H1 (cell line): ENCODE results near the gene SLC22A31. TPM values are rescaled to one million over a fixed set of nuclear protein-coding genes. Genes with fewer than 3 reads are reported as not detected.

ENCODE experiments used
- CTCF ChIA-PET: fragments of 300-600 bp; sonication (Branson Sonifier 250); formaldehyde crosslinking; loops from one replicate; lab custom pipeline; 2021; ENCODE audit not compliant: partially characterized antibody; lab: Charles Lee
- POLR2A ChIA-PET: fragments of 300-600 bp; sonication (Branson Sonifier 250); formaldehyde crosslinking; loops from one replicate; lab custom pipeline; 2021; ENCODE audit warnings: inconsistent platforms; ENCODE audit not compliant: partially characterized antibody; lab: Charles Lee
- DNase-seq, 2 experiments: peaks; one replicate each; pipeline versions ENCODE4 v3.0.0 to v3.0.0-alpha.2; 2010 to 2022; ENCODE audit warnings: low spot score in 2 of 2, low read depth in 1 of 2, mixed read lengths in 1 of 2
- FAIRE-seq: peaks from 2 replicates; lab custom pipeline; 2011; peaks lifted over from hg19 to GRCh38; lab: Jason Lieb, UNC
- H2AFZ ChIP-seq: 2 replicates; pipeline ENCODE4 v1.8.1; 2012; ENCODE audit warnings: low read length, inconsistent platforms
- H2AK5ac ChIP-seq: 2 replicates; pipeline ENCODE4 v1.6.1; 2013; ENCODE audit warnings: low read depth, low read length
- H2BK120ac ChIP-seq: replicated peaks from 2 replicates; pipeline ENCODE3; 2013; ENCODE audit warnings: low read depth, low read length, inconsistent platforms
- H2BK12ac ChIP-seq: 2 replicates; pipeline ENCODE4 v1.6.1; 2013; ENCODE audit warnings: low read depth, low read length
- H2BK15ac ChIP-seq: 2 replicates; pipeline ENCODE4 v1.6.1; 2013; ENCODE audit warnings: low read length
- H2BK20ac ChIP-seq: 2 replicates; pipeline ENCODE4 v1.6.1; 2013; ENCODE audit warnings: low read length
- H2BK5ac ChIP-seq: 2 replicates; pipeline ENCODE4 v1.6.1; 2013; ENCODE audit warnings: low read depth, low read length
- H3K14ac ChIP-seq: 2 replicates; pipeline ENCODE4 v1.6.1; 2013; ENCODE audit warnings: inconsistent platforms; ENCODE audit not compliant: insufficient read length
- H3K18ac ChIP-seq: 2 replicates; pipeline ENCODE4 v1.6.1; 2013; ENCODE audit warnings: low read length; ENCODE audit errors: extremely low read depth
- H3K23ac ChIP-seq: 2 replicates; pipeline ENCODE4 v1.6.1; 2013; ENCODE audit warnings: inconsistent platforms; ENCODE audit not compliant: insufficient read length
- H3K23me2 ChIP-seq: 2 replicates; pipeline ENCODE4 v1.6.1; 2013; ENCODE audit warnings: low read depth, low read length
- H3K27ac ChIP-seq: 2 replicates; pipeline ENCODE4 v1.6.1; 2011; ENCODE audit warnings: low read depth, low read length, inconsistent platforms
- H3K27me3 ChIP-seq, 4 experiments: replicated peaks in 1 of 4; 1 replicate in 1 of 4; 2 replicates in 3 of 4; pipeline versions ENCODE4 v1.6.1 to v1.8.1; 2011 to 2013; ENCODE audit warnings: low read length in 3 of 4, mild to moderate bottlenecking in 3 of 4, inconsistent platforms in 2 of 4, mixed read lengths in 2 of 4, moderate library complexity in 1 of 4; ENCODE audit not compliant: control insufficient read depth in 3 of 4, insufficient read depth in 3 of 4; ENCODE audit errors: extremely low read depth in 1 of 4
- H3K36me3 ChIP-seq, 4 experiments: 2 replicates each; pipeline versions ENCODE4 v1.6.1 to v1.8.1; 2011 to 2013; ENCODE audit warnings: mild to moderate bottlenecking in 4 of 4, low read length in 3 of 4, moderate library complexity in 2 of 4, control low read depth in 1 of 4, inconsistent platforms in 1 of 4; ENCODE audit not compliant: insufficient read depth in 4 of 4, control insufficient read depth in 2 of 4
- H3K4ac ChIP-seq: replicated peaks from 2 replicates; pipeline ENCODE3; 2013; ENCODE audit warnings: low read length, low read depth, mixed read lengths, inconsistent platforms; ENCODE audit not compliant: insufficient read length
- H3K4me1 ChIP-seq, 4 experiments: replicated peaks in 1 of 4; 1 replicate in 1 of 4; 2 replicates in 3 of 4; pipeline versions ENCODE4 v1.6.1 to v1.8.1; 2011 to 2013; ENCODE audit warnings: low read length in 3 of 4, inconsistent platforms in 2 of 4, mixed read lengths in 1 of 4; ENCODE audit not compliant: insufficient read depth in 4 of 4, control insufficient read depth in 3 of 4
- H3K4me2 ChIP-seq, 2 experiments: 2 replicates each; pipeline versions ENCODE4 v1.6.1 to v1.8.1; 2011 to 2013; ENCODE audit warnings: low read depth in 2 of 2, low read length in 2 of 2, control low read depth in 1 of 2, inconsistent platforms in 1 of 2, mild to moderate bottlenecking in 1 of 2; ENCODE audit not compliant: insufficient read depth in 1 of 2
- H3K4me3 ChIP-seq, 4 experiments: fragments of 200-600, 300-600 bp in 1 of 4; sonication (generic), shearing (Covaris generic), sonication (Bioruptor Twin) in 1 of 4; 2 replicates each; pipeline versions ENCODE4 v1.5.1 to v1.8.1; 2011 to 2016; ENCODE audit warnings: low read length in 4 of 4, low read depth in 3 of 4, control low read depth in 2 of 4, inconsistent platforms in 2 of 4, mild to moderate bottlenecking in 2 of 4, mixed read lengths in 1 of 4, moderate library complexity in 1 of 4; ENCODE audit not compliant: insufficient read depth in 2 of 4; ENCODE audit errors: extremely low read depth in 1 of 4
- H3K56ac ChIP-seq: replicated peaks from 2 replicates; pipeline ENCODE3; 2013; ENCODE audit warnings: low read depth, mild to moderate bottlenecking, mixed read lengths, low read length, inconsistent platforms; ENCODE audit not compliant: insufficient read length
- H3K79me1 ChIP-seq: 2 replicates; pipeline ENCODE4 v1.6.1; 2013; ENCODE audit warnings: low read depth, low read length, control low read depth
- H3K79me2 ChIP-seq, 2 experiments: 2 replicates each; pipeline versions ENCODE4 v1.6.1 to v1.8.1; 2012 to 2013; ENCODE audit warnings: low read length in 2 of 2, mild to moderate bottlenecking in 2 of 2, inconsistent platforms in 1 of 2; ENCODE audit not compliant: insufficient read depth in 2 of 2, control insufficient read depth in 1 of 2
- H3K9ac ChIP-seq, 4 experiments: replicated peaks in 1 of 4; 1 replicate in 1 of 4; 2 replicates in 3 of 4; pipeline versions ENCODE4 v1.6.1 to v1.8.1; 2011 to 2013; ENCODE audit warnings: low read depth in 3 of 4, low read length in 3 of 4, control low read depth in 2 of 4, mild to moderate bottlenecking in 2 of 4, moderate library complexity in 2 of 4, inconsistent platforms in 1 of 4; ENCODE audit errors: extremely low read depth in 1 of 4
- H3K9me3 ChIP-seq, 2 experiments: 2 replicates each; pipeline versions ENCODE4 v1.6.1 to v1.8.1; 2012 to 2013; ENCODE audit warnings: mild to moderate bottlenecking in 2 of 2, moderate library complexity in 2 of 2, control low read depth in 1 of 2, inconsistent platforms in 1 of 2, low read depth in 1 of 2, low read length in 1 of 2, mixed read lengths in 1 of 2; ENCODE audit not compliant: insufficient read depth in 2 of 2
- H4K20me1 ChIP-seq, 2 experiments: replicated peaks in 1 of 2; 2 replicates each; pipeline versions ENCODE3 to v1.8.1; 2011 to 2013; ENCODE audit warnings: inconsistent platforms in 2 of 2, low read length in 2 of 2, mild to moderate bottlenecking in 1 of 2; ENCODE audit not compliant: insufficient read depth in 2 of 2, control insufficient read depth in 1 of 2
- H4K5ac ChIP-seq: 2 replicates; pipeline ENCODE4 v1.6.1; 2013; ENCODE audit warnings: low read length, low read depth, mixed read lengths, inconsistent platforms; ENCODE audit not compliant: insufficient read length
- H4K8ac ChIP-seq: 2 replicates; pipeline ENCODE4 v1.8.0; 2013; ENCODE audit warnings: mild to moderate bottlenecking, moderate library complexity, low read length, inconsistent platforms; ENCODE audit not compliant: insufficient read depth; ENCODE audit errors: extremely low read depth
- H4K91ac ChIP-seq: replicated peaks from 2 replicates; pipeline ENCODE3; 2013; ENCODE audit warnings: low read length, mixed read lengths, inconsistent platforms; ENCODE audit not compliant: insufficient read length
- EZH2 ChIP-seq: fragments of 200-600 bp; sonication (generic); IDR thresholded peaks from 2 replicates; pipeline ENCODE4 v1.7.1; 2012; ENCODE audit warnings: low read depth, mild to moderate bottlenecking, moderate library complexity, low read length, inconsistent platforms; ENCODE audit not compliant: severe bottlenecking
- GTF2F1 ChIP-seq: IDR thresholded peaks from 2 replicates; pipeline ENCODE4 v1.6.1; 2012; ENCODE audit warnings: low read depth, low read length, improper control_type of control experiment, borderline replicate concordance
- HDAC2 ChIP-seq, 2 experiments: fragments of 300-600 bp in 1 of 2; sonication (generic) in 1 of 2; IDR thresholded peaks; 2 replicates each; pipeline ENCODE4 v1.6.1; 2011 to 2012; ENCODE audit warnings: low read depth in 2 of 2, low read length in 2 of 2, mild to moderate bottlenecking in 2 of 2, moderate library complexity in 2 of 2, borderline replicate concordance in 1 of 2, inconsistent platforms in 1 of 2
- JUN ChIP-seq: IDR thresholded peaks from 2 replicates; pipeline ENCODE4 v1.6.1; 2011; ENCODE audit warnings: low read depth, mild to moderate bottlenecking, improper control_type of control experiment, low read length
- KDM4A ChIP-seq: IDR thresholded peaks from one replicate; pipeline ENCODE4 v1.7.1; 2012; ENCODE audit warnings: low read depth, mild to moderate bottlenecking, moderate library complexity, low read length, inconsistent platforms; ENCODE audit not compliant: severe bottlenecking
- RAD21 ChIP-seq, 2 experiments: IDR thresholded peaks in 1 of 2; conservative IDR thresholded peaks in 1 of 2; 2 replicates each; pipeline ENCODE4 v1.6.1; 2011; ENCODE audit warnings: low read depth in 2 of 2, low read length in 2 of 2, improper control_type of control experiment in 1 of 2, inconsistent platforms in 1 of 2, mild to moderate bottlenecking in 1 of 2, moderate library complexity in 1 of 2
- RFX5 ChIP-seq: IDR thresholded peaks from 2 replicates; pipeline ENCODE4 v1.6.1; 2011; ENCODE audit warnings: low read depth, low read length, improper control_type of control experiment, borderline replicate concordance
- SIRT6 ChIP-seq: IDR thresholded peaks from one replicate; pipeline ENCODE4 v1.7.1; 2012; ENCODE audit warnings: low read length, inconsistent platforms
- SP4 ChIP-seq: IDR thresholded peaks from 2 replicates; pipeline ENCODE4 v1.6.1; 2012; ENCODE audit warnings: low read length, inconsistent platforms
- WGBS, 2 experiments: shearing (Covaris generic) in 1 of 2; methylation state at CpG; one replicate each; pipeline versions ENCODE4 v1.1.6 to v1.1.7; 2013 to 2015; ENCODE audit warnings: low lambda C conversion rate in 2 of 2, mixed read lengths in 2 of 2, inconsistent platforms in 1 of 2, low coverage in 1 of 2, missing lambda C conversion rate in 1 of 2; ENCODE audit not compliant: insufficient replicate concordance in 2 of 2, insufficient coverage in 1 of 2, insufficient read length in 1 of 2; ENCODE audit errors: extremely low coverage in 1 of 2, missing lambda C conversion rate in 1 of 2; 5-methylcytosine and 5-hydroxymethylcytosine counted together
- polyA plus RNA-seq, 7 experiments: library from polyadenylated mRNA; depleted of rRNA in 3 of 7; stranded (reverse) in 5 of 7; unstranded in 2 of 7; fragments of >200 nt in 5 of 7; fragments of 200-250 nt in 2 of 7; gene quantifications; 1 replicate in 5 of 7; 2 replicates in 1 of 7; 4 replicates in 1 of 7; pipeline versions ENCODE4 v1.2.1 to v1.2.3, GENCODE V29; 2011 to 2013; ENCODE audit warnings: missing spikeins in 2 of 7, mixed read lengths in 2 of 7
- total RNA-seq: library from RNA; stranded (reverse); fragmentation: NEBNext Ultra II Directional; extraction: Animal tissue kit (Norgen Biotek cat#: 25700); gene quantifications from 2 replicates; pipeline ENCODE4 v1.2.1, GENCODE V29; 2021

SLC22A31 gene
- total and polyA plus RNA-seq, 2 of the 8 experiments (the other 6 are each of a cell fraction or from before 2014, with no cell fraction given): 7.7 to 10.6 TPM

- Histone ChIP-seq H2BK12ac (0 out of 2 replicates have a peak overlapping the region, but pooled peaks have one; percentile 50), H3K9me3 (no peaks in the 10 kb centered on the region), H4K20me1 (peaks cover 0 to 4% of the 10 kb centered on the region in 2 experiments), H2AK5ac (peak overlapping the region; percentile 9; the same call in 1 of the 2 replicates), H3K4ac (no peak overlapping the region), H3K4me3 (peak overlapping the region in 1 of 4 experiments; percentile 67; a peak in 2 of 8 replicates), H3K4me2 (peak overlapping the region; percentile 80 to 92; a peak in 3 of 4 replicates), H3K79me1 (no peaks in the 10 kb centered on the region), H3K18ac (no peak overlapping the region), H3K14ac (no peak overlapping the region), H3K36me3 (no peaks in the 10 kb centered on the region), H4K8ac (no peak overlapping the region), H2BK15ac (no peak overlapping the region), H3K23me2 (peaks cover 10% of the 10 kb centered on the region; the same call in 1 of the 2 replicates), H4K5ac (no peak overlapping the region), H3K9ac (no peak overlapping the region), H2AFZ (no peak overlapping the region), H3K27ac (no peak overlapping the region), H2BK5ac (no peak overlapping the region), H3K56ac (no peak overlapping the region), H2BK20ac (no peak overlapping the region), H3K4me1 (peaks cover 0 to 12% (median 8%) of the 10 kb centered on the region in 4 experiments; a peak in 5 of 7 replicates), H4K91ac (no peak overlapping the region), H3K23ac (no peak overlapping the region), H2BK120ac (no peak overlapping the region), H3K27me3 (peaks cover 11 to 40% (median 30%) of the 10 kb centered on the region in 4 experiments), H3K79me2 (no peaks in the 10 kb centered on the region)
- DNase-seq (no peak), FAIRE-seq (no peak)
- ChIA-PET CTCF (interaction anchor here (1.0 to 1.9 kb wide), 5 partner anchors 11 to 382 kb away, joined by 3 to 6 read pairs (median 4); no protein-coding TSS in a partner anchor), POLR2A (interaction anchor here (0.9 to 3.1 kb wide), 7 partner anchors 18 to 392 kb away, joined by 3 to 13 read pairs (median 3); partner anchors contain the start of gene ZNF778)
- WGBS, 2 experiments: 85% methylated on average over 19 of the region's 22 CpGs; no CpG with 5 or more reads in 1 of the 2 experiments
- TF ChIP-seq JUN (no peak), GTF2F1 (no peak), HDAC2 (IDR thresholded peaks at IDR 0.05; ENCODE audit: borderline replicate concordance in 1 of 2, low read depth in 2 of 2, low read length in 2 of 2) (no peak), KDM4A (no peak), RFX5 (no peak), RAD21 (IDR thresholded peaks at IDR 0.05 in 1 of 2, conservative IDR thresholded peaks at IDR 0.05 in 1 of 2; ENCODE audit: low read depth in 2 of 2, low read length in 2 of 2) (no peak), SIRT6 (no peak), EZH2 (no peak), SP4 (no peak)
Observed at GRCh38 chr16:89199241-89200123, 855 bp downstream of the SLC22A31 start.
